ENCODE results near the gene ENOX2.

- TF ChIP-seq, protein P1, sequence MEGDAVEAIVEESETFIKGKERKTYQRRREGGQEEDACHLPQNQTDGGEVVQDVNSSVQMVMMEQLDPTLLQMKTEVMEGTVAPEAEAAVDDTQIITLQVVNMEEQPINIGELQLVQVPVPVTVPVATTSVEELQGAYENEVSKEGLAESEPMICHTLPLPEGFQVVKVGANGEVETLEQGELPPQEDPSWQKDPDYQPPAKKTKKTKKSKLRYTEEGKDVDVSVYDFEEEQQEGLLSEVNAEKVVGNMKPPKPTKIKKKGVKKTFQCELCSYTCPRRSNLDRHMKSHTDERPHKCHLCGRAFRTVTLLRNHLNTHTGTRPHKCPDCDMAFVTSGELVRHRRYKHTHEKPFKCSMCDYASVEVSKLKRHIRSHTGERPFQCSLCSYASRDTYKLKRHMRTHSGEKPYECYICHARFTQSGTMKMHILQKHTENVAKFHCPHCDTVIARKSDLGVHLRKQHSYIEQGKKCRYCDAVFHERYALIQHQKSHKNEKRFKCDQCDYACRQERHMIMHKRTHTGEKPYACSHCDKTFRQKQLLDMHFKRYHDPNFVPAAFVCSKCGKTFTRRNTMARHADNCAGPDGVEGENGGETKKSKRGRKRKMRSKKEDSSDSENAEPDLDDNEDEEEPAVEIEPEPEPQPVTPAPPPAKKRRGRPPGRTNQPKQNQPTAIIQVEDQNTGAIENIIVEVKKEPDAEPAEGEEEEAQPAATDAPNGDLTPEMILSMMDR (IDR thresholded peaks at IDR 0.05) = no peak
- TF ChIP-seq POLR2A (IDR thresholded peaks at IDR 0.05) (no peak), EP300 (IDR thresholded peaks at IDR 0.05) (no peak)
Measured at GRCh38 chrX:130786030-130786429, 117.0 kb downstream of the ENOX2 start.

Data from upper lobe of left lung (tissue), 4 donors.